ENCODE data around the gene ZNF367. TPM values are rescaled to one million over a fixed set of nuclear protein-coding genes. Genes with fewer than 3 reads are reported as not detected.

ZNF367 gene
- total and polyA plus RNA-seq, 2 of the 4 experiments (the other 2 are of a cell fraction) = 1.1 to 2.7 TPM

DNA sequence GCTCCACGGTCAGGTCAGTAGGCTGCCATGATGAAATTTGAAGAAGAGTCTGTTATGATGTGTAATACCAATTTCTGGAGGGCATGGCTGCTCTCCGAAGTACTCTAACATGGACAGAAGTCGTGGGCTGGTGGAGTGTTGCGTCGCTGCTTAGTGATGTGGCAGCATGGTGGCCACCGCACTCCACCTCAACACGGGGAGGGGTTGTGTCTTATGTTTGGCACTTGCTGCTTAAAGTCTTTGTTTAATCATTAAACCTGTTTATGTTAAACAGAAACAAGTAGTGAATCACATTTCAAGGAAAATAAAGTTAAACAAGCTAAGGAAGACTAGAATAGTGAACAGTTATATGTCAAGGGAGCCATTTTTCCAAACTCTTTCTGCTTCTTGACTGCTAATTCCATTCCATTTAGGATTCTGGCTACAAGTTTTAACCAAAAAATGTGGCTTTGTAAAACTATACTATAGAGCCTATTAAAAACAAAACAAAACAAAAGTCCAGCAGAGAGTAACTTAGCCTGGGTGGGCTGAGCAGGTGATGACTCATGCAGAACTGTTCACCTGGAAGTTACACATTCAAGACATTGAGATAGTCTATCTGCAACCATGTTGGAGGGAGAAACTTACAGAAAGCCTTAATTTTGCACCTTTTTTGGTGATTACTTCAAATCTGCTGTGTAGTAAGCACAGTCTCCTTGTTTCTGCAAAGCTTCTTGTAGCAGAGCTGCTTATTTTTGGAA lies 41.3 kb upstream of the ZNF367 start:
- WGBS, 2 experiments (ENCODE audit: extremely low coverage in 2 of 2, insufficient read length in 1 of 2) = 87% methylated on average over 3 of the region's 7 CpGs; no CpG with 5 or more reads in 1 of the 2 experiments
- no peak overlapping the region for H2BK20ac ChIP-seq (ENCODE audit: low read depth, low read length)

More for the DNA sequence above, 41.3 kb upstream of the ZNF367 start:
- Histone ChIP-seq H3K79me1 (ENCODE audit: low read depth in 1 of 2, low read length in 2 of 2) (peaks cover 8 to 57% of the 10 kb centered on the region in 2 experiments; a peak in 3 of 4 replicates), H2BK120ac (ENCODE audit: low read depth, low read length) (no peak overlapping the region), H2AK9ac (replicated peaks; ENCODE audit: low read depth, low read length, poor library complexity) (peak overlapping the region; percentile 11), H3K18ac (ENCODE audit: low read depth, low read length) (no peak overlapping the region), H3K27ac (ENCODE audit: insufficient read depth, low read length) (no peak overlapping the region; the same call in 1 of the 2 replicates), H3K23ac (ENCODE audit: low read depth, low read length) (no peak overlapping the region), H3K4me2 (ENCODE audit: low read depth, low read length) (0 out of 2 replicates have a peak overlapping the region, but pooled peaks have one; percentile 11), H4K91ac (ENCODE audit: insufficient read depth, low read depth, low read length) (no peak overlapping the region), H3K27me3 (ENCODE audit: control insufficient read depth, insufficient read depth, low read length) (no peaks in the 10 kb centered on the region), H3K36me3 (ENCODE audit: control insufficient read depth, insufficient read depth, low read length) (0 out of 2 replicates have a peak, but pooled peaks cover 1% of the 10 kb centered on the region), H3K9me1 (ENCODE audit: insufficient read depth, low read length) (peaks cover 2% of the 10 kb centered on the region; the same call in 1 of the 2 replicates), H3K4me3 (ENCODE audit: insufficient read depth, low read depth, low read length) (no peak overlapping the region), H2BK15ac (ENCODE audit: low read depth, low read length) (no peak overlapping the region), H4K20me1 (ENCODE audit: insufficient read depth, low read length) (no peaks in the 10 kb centered on the region), H3K4ac (ENCODE audit: low read depth, low read length) (no peak overlapping the region), H3K9me3 (ENCODE audit: control insufficient read depth, insufficient read depth, low read length) (no peaks in the 10 kb centered on the region), H2AFZ (replicated peaks; ENCODE audit: low read length, poor library complexity) (no peak overlapping the region), H4K5ac (ENCODE audit: low read depth, low read length) (no peak overlapping the region), H3K14ac (replicated peaks; ENCODE audit: low read depth, low read length) (no peak overlapping the region), H3K56ac (ENCODE audit: extremely low read depth, insufficient read depth, low read length) (no peak overlapping the region), H3K9ac (ENCODE audit: low read depth, low read length) (no peak overlapping the region), H2AK5ac (ENCODE audit: low read depth, low read length) (no peak overlapping the region; the same call in 1 of the 2 replicates), H4K8ac (ENCODE audit: low read depth in 2 of 2, low read length in 2 of 2) (no peak overlapping the region), H3K4me1 (ENCODE audit: control insufficient read depth, insufficient read depth, low read length) (peaks cover 8% of the 10 kb centered on the region), H2BK5ac (ENCODE audit: low read depth, low read length, poor library complexity, severe bottlenecking) (no peak overlapping the region)
- in situ Hi-C loops (cut with MboI; ENCODE audit: low sequenced_read_pairs) (no loop called here), intact Hi-C loops (cut with micrococcal nuclease) (loop anchor here (5.0 kb wide), 1 partner anchor 37 kb away; no protein-coding TSS in a partner anchor), dilution Hi-C loops (cut with HindIII; ENCODE audit: low sequenced_read_pairs, unreplicated experiment) (no loop called here)
- CTCF ChIA-PET = no interaction called here
- POLR2A ChIA-PET (ENCODE audit: unreplicated experiment) = no interaction called here
- BruUV-seq (replicated peaks) = no TSS peak
- no peak for TF ChIP-seq CHD1 (IDR thresholded peaks at IDR 0.05; ENCODE audit: low read depth, low read length)
- TF ChIP-seq RFX5 (IDR thresholded peaks at IDR 0.05; ENCODE audit: low read depth, low read length) = no peak
- no peak for TF ChIP-seq RAD21 (IDR thresholded peaks at IDR 0.05; ENCODE audit: low read length)
- TF ChIP-seq MAFK (IDR thresholded peaks at IDR 0.05; ENCODE audit: low read depth, low read length) = no peak
- TF ChIP-seq CEBPB (IDR thresholded peaks at IDR 0.05; ENCODE audit: low read depth, low read length) = no peak
- TF ChIP-seq ELK1 (IDR thresholded peaks at IDR 0.05; ENCODE audit: borderline replicate concordance, low read depth, low read length) = no peak
- TF ChIP-seq SMC3 (IDR thresholded peaks at IDR 0.05; ENCODE audit: low read depth, low read length) = no peak
- no peak for TF ChIP-seq MAZ (IDR thresholded peaks at IDR 0.05; ENCODE audit: borderline replicate concordance, low read depth, low read length)
- no peak for TF ChIP-seq RCOR1 (IDR thresholded peaks at IDR 0.05; ENCODE audit: insufficient replicate concordance, low read length)
- TF ChIP-seq POLR2A (IDR thresholded peaks at IDR 0.05; ENCODE audit: low read depth, low read length) = no peak
- no peak for TF ChIP-seq BHLHE40 (IDR thresholded peaks at IDR 0.05; ENCODE audit: low read depth, low read length)
- TF ChIP-seq, protein P1, sequence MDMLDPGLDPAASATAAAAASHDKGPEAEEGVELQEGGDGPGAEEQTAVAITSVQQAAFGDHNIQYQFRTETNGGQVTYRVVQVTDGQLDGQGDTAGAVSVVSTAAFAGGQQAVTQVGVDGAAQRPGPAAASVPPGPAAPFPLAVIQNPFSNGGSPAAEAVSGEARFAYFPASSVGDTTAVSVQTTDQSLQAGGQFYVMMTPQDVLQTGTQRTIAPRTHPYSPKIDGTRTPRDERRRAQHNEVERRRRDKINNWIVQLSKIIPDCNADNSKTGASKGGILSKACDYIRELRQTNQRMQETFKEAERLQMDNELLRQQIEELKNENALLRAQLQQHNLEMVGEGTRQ (IDR thresholded peaks at IDR 0.05; ENCODE audit: low read depth, low read length) = no peak
- TF ChIP-seq CTCF (conservative IDR thresholded peaks at IDR 0.05; ENCODE audit: low read depth, low read length) = no peak
- TF ChIP-seq MXI1 (IDR thresholded peaks at IDR 0.05; ENCODE audit: borderline replicate concordance, low read depth, low read length) = no peak
- TF ChIP-seq NFE2L2 (IDR thresholded peaks at IDR 0.05; ENCODE audit: low read depth, low read length) = no peak
- DNase-seq (peak; percentile 17), ATAC-seq (ENCODE audit: low read depth) (peak; percentile 48)

Data from IMR-90 (cell line).